Measurements from ENCODE around the gene TRIM9.

GRCh38 chr14:51002406-51002999, 92.4 kb downstream of the TRIM9 start:
- TF ChIP-seq CTCF (conservative IDR thresholded peaks at IDR 0.05; ENCODE audit: low read depth, low read length), result no peak
- TF ChIP-seq POLR2A (IDR thresholded peaks at IDR 0.05; ENCODE audit: low read depth, low read length), result no peak
- no peak for TF ChIP-seq RAD21 (IDR thresholded peaks at IDR 0.05; ENCODE audit: low read length)
- no peak for TF ChIP-seq CHD1 (IDR thresholded peaks at IDR 0.05; ENCODE audit: low read depth, low read length)
- no peak for TF ChIP-seq ELK1 (IDR thresholded peaks at IDR 0.05; ENCODE audit: borderline replicate concordance, low read depth, low read length)
- TF ChIP-seq, protein P1, sequence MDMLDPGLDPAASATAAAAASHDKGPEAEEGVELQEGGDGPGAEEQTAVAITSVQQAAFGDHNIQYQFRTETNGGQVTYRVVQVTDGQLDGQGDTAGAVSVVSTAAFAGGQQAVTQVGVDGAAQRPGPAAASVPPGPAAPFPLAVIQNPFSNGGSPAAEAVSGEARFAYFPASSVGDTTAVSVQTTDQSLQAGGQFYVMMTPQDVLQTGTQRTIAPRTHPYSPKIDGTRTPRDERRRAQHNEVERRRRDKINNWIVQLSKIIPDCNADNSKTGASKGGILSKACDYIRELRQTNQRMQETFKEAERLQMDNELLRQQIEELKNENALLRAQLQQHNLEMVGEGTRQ (IDR thresholded peaks at IDR 0.05; ENCODE audit: low read depth, low read length), result no peak
- TF ChIP-seq MXI1 (IDR thresholded peaks at IDR 0.05; ENCODE audit: borderline replicate concordance, low read depth, low read length), result no peak
- TF ChIP-seq MAFK (IDR thresholded peaks at IDR 0.05; ENCODE audit: low read depth, low read length), result no peak

Data from IMR-90 (cell line).